K562 (cell line): ENCODE measurements around the gene SSBP2. TPM values are rescaled to one million over a fixed set of nuclear protein-coding genes. Genes with fewer than 3 reads are reported as not detected.

Experiments used
- BRD9 ChIP-seq: fragments of 450-650 bp; IDR thresholded peaks from 2 replicates; pipeline ENCODE4 v1.6.1; 2018; ENCODE audit warnings: low read depth; ENCODE audit not compliant: partially characterized antibody
- CBX5 ChIP-seq: IDR thresholded peaks from 2 replicates; pipeline ENCODE4 v1.6.1; 2014; ENCODE audit warnings: low read depth, borderline replicate concordance
- DIDO1 ChIP-seq: fragments of 450-650 bp; IDR thresholded peaks from 2 replicates; pipeline ENCODE4 v1.6.1; 2016; ENCODE audit warnings: low read depth, missing biosample characterization, missing genetic modification characterization
- EGR1 ChIP-seq: fragments of 450-650 bp; conservative IDR thresholded peaks from 2 replicates; pipeline ENCODE4 v1.6.1; 2017; ENCODE audit warnings: mild to moderate bottlenecking
- EP300 ChIP-seq: IDR thresholded peaks from 2 replicates; pipeline ENCODE4 v1.6.1; 2012; ENCODE audit warnings: low read length, improper control_type of control experiment
- POLR2A ChIP-seq: fragments of 450-650 bp; conservative IDR thresholded peaks from 2 replicates; pipeline ENCODE4 v1.6.1; 2016
- POLR3G ChIP-seq: IDR thresholded peaks from 2 replicates; pipeline ENCODE4 v1.6.1; 2011; ENCODE audit not compliant: insufficient read length, insufficient replicate concordance; ENCODE audit errors: extremely low read depth
- PPARD ChIP-seq: fragments of 250-450 bp; sonication (Bioruptor Pico); IDR thresholded peaks from 2 replicates; pipeline ENCODE4 v1.8.0; 2022; ENCODE audit warnings: inconsistent platforms, mild to moderate bottlenecking, moderate library complexity
- STAT5B ChIP-seq: fragments of 250-450 bp; sonication (Bioruptor Pico); IDR thresholded peaks from 2 replicates; pipeline ENCODE4 v1.8.0; 2021; ENCODE audit warnings: mild to moderate bottlenecking, inconsistent platforms
- TEAD1 ChIP-seq, 2 experiments: fragments of 450-650 bp in 1 of 2; sonication (generic) in 1 of 2; formaldehyde crosslinking; IDR thresholded peaks; 2 replicates each; pipeline versions ENCODE4 v1.4.0 to v1.8.0; 2020 to 2022; ENCODE audit warnings: mild to moderate bottlenecking in 2 of 2, missing genetic modification reagents in 1 of 2
- ZFX ChIP-seq: sonication (generic); formaldehyde crosslinking; IDR thresholded peaks from 2 replicates; pipeline ENCODE4 v1.8.0; 2022; ENCODE audit warnings: mild to moderate bottlenecking, missing genetic modification reagents, moderate library complexity
- polyA plus RNA-seq, 8 experiments: library from polyadenylated mRNA; depleted of rRNA in 4 of 8; stranded (reverse) in 5 of 8; unstranded in 3 of 8; fragments of >200 nt; fragmentation: Nextera tagmentation in 2 of 8; fragmentation: Illumina TruSeq in 1 of 8; extraction: Ambion mirVana in 2 of 8; extraction: Trizol in 1 of 8; gene quantifications; 2 replicates each; pipeline versions ENCODE4 v1.2.1 to v1.2.3, GENCODE V29; 2011 to 2014; ENCODE audit warnings: inconsistent platforms in 1 of 8, missing spikeins in 1 of 8
- total RNA-seq, 7 experiments: library from RNA; depleted of rRNA in 6 of 7; stranded (reverse); fragments of >200 nt in 6 of 7; fragmentation: Illumina TruSeq in 2 of 7; extraction: Trizol in 2 of 7; gene quantifications; 2 replicates each; pipeline versions ENCODE4 v1.2.1 to v1.2.3, GENCODE V29; 2011 to 2021; ENCODE audit warnings: low replicate concordance in 1 of 7
- TF ChIP-seq, protein P1 (sequence below): sonication (generic); formaldehyde crosslinking; IDR thresholded peaks from 2 replicates; pipeline ENCODE4 v1.8.0; 2022; ENCODE audit warnings: missing genetic modification reagents, mild to moderate bottlenecking, borderline replicate concordance
- TF ChIP-seq, protein P2 (sequence below): fragments of 450-650 bp; formaldehyde crosslinking; IDR thresholded peaks from 2 replicates; pipeline ENCODE4 v1.4.0; 2020; ENCODE audit warnings: mild to moderate bottlenecking, moderate library complexity
- TF ChIP-seq, protein P3 (sequence below): fragments of 450-650 bp; formaldehyde crosslinking; IDR thresholded peaks from 2 replicates; pipeline ENCODE4 v1.4.0; 2020; ENCODE audit warnings: mild to moderate bottlenecking
- TF ChIP-seq, protein P4 (sequence below): fragments of 250-450 bp; sonication (Bioruptor Pico); IDR thresholded peaks from 2 replicates; pipeline ENCODE4 v1.5.1; 2021; ENCODE audit warnings: mild to moderate bottlenecking
- TF ChIP-seq, protein P5 (sequence below): sonication (generic); formaldehyde crosslinking; IDR thresholded peaks from 2 replicates; pipeline ENCODE4 v1.8.0; 2022; ENCODE audit warnings: mild to moderate bottlenecking, missing genetic modification reagents
- TF ChIP-seq, protein P6 (sequence below): fragments of 250-450 bp; sonication (Bioruptor Pico); IDR thresholded peaks from 2 replicates; pipeline ENCODE4 v1.4.0; 2020; ENCODE audit warnings: borderline replicate concordance
- TF ChIP-seq, protein P7 (sequence below): sonication (generic); formaldehyde crosslinking; IDR thresholded peaks from 2 replicates; pipeline ENCODE4 v1.8.0; 2022; ENCODE audit warnings: mild to moderate bottlenecking, low read depth, missing genetic modification reagents

SSBP2 gene
- total and polyA plus RNA-seq, 9 of the 15 experiments (the other 6 are each of a cell fraction or from before 2014, with no cell fraction given), result 22.3 to 133 (median 42.1) TPM

DNA sequence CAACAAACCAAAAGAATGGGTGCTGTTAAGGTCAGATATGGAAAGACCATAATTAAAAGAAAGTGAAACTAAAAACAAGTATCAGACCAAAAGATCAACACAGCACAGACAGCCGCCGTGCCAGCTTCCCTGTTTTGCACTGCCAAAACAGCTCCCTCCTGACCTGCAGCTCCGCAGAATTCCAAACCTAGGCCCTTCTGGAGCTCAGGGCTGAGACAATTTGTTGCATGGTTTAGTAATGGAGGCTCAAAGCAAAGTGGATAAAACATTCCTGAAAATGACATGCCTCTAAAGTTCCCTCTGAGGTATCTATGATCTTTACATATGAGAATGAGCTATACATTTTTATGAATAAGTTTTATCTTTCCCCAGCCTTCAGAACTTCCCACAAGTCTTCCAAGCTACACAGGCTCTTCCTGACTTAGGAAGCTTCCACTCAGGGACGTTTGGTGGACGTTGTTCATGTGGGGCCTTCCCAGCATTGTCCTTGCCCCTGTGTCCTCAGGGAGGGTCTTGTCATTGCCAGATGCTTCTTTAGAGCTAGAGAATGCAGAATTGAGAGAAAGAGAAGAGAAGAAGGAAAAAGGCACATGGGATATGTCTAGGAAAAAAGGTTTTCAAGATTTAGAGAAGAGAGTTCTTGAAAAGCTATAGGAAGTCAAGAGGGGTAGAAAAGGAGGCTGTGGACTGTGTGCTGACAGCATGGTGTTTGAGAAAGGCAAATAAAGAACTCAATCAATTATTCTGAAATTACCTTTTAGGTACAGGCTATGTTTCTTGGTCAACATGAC is 28.4 kb upstream of the SSBP2 start (continued):
- TF ChIP-seq, protein P1, sequence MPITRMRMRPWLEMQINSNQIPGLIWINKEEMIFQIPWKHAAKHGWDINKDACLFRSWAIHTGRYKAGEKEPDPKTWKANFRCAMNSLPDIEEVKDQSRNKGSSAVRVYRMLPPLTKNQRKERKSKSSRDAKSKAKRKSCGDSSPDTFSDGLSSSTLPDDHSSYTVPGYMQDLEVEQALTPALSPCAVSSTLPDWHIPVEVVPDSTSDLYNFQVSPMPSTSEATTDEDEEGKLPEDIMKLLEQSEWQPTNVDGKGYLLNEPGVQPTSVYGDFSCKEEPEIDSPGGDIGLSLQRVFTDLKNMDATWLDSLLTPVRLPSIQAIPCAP (CRISPR knock-in tag), result no peak
- TF ChIP-seq, protein P2, sequence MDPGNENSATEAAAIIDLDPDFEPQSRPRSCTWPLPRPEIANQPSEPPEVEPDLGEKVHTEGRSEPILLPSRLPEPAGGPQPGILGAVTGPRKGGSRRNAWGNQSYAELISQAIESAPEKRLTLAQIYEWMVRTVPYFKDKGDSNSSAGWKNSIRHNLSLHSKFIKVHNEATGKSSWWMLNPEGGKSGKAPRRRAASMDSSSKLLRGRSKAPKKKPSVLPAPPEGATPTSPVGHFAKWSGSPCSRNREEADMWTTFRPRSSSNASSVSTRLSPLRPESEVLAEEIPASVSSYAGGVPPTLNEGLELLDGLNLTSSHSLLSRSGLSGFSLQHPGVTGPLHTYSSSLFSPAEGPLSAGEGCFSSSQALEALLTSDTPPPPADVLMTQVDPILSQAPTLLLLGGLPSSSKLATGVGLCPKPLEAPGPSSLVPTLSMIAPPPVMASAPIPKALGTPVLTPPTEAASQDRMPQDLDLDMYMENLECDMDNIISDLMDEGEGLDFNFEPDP (CRISPR knock-in tag), result no peak
- TF ChIP-seq PPARD (CRISPR knock-in tag) (no peak), ZFX (CRISPR knock-in tag) (peak; percentile 30; the same call in 1 of the 2 replicates), TEAD1 (CRISPR knock-in tag; IDR thresholded peaks at IDR 0.05) (no peak), POLR3G (no peak), EP300 (no peak), EGR1 (no peak), STAT5B (CRISPR knock-in tag) (no peak), DIDO1 (tag) (no peak), POLR2A (no peak), CBX5 (no peak), BRD9 (no peak)
- TF ChIP-seq, protein P3, sequence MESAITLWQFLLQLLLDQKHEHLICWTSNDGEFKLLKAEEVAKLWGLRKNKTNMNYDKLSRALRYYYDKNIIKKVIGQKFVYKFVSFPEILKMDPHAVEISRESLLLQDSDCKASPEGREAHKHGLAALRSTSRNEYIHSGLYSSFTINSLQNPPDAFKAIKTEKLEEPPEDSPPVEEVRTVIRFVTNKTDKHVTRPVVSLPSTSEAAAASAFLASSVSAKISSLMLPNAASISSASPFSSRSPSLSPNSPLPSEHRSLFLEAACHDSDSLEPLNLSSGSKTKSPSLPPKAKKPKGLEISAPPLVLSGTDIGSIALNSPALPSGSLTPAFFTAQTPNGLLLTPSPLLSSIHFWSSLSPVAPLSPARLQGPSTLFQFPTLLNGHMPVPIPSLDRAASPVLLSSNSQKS (CRISPR knock-in tag), result no peak
- TF ChIP-seq, protein P4, sequence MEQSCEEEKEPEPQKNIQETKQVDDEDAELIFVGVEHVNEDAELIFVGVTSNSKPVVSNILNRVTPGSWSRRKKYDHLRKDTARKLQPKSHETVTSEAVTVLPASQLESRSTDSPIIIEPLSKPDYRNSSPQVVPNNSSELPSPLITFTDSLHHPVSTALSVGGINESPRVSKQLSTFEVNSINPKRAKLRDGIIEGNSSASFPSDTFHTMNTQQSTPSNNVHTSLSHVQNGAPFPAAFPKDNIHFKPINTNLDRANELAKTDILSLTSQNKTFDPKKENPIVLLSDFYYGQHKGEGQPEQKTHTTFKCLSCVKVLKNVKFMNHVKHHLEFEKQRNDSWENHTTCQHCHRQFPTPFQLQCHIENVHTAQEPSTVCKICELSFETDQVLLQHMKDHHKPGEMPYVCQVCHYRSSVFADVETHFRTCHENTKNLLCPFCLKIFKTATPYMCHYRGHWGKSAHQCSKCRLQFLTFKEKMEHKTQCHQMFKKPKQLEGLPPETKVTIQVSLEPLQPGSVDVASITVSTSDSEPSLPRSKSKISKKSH (CRISPR knock-in tag), result no peak
- TF ChIP-seq, protein P5, sequence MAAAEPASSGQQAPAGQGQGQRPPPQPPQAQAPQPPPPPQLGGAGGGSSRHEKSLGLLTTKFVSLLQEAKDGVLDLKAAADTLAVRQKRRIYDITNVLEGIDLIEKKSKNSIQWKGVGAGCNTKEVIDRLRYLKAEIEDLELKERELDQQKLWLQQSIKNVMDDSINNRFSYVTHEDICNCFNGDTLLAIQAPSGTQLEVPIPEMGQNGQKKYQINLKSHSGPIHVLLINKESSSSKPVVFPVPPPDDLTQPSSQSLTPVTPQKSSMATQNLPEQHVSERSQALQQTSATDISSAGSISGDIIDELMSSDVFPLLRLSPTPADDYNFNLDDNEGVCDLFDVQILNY, result no peak
- TF ChIP-seq, protein P6, sequence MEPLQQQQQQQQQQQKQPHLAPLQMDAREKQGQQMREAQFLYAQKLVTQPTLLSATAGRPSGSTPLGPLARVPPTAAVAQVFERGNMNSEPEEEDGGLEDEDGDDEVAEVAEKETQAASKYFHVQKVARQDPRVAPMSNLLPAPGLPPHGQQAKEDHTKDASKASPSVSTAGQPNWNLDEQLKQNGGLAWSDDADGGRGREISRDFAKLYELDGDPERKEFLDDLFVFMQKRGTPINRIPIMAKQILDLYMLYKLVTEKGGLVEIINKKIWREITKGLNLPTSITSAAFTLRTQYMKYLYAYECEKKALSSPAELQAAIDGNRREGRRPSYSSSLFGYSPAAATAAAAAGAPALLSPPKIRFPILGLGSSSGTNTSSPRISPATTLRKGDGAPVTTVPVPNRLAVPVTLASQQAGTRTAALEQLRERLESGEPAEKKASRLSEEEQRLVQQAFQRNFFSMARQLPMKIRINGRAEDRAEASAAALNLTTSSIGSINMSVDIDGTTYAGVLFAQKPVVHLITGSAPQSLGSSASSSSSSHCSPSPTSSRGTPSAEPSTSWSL, result no peak
- TF ChIP-seq, protein P7, sequence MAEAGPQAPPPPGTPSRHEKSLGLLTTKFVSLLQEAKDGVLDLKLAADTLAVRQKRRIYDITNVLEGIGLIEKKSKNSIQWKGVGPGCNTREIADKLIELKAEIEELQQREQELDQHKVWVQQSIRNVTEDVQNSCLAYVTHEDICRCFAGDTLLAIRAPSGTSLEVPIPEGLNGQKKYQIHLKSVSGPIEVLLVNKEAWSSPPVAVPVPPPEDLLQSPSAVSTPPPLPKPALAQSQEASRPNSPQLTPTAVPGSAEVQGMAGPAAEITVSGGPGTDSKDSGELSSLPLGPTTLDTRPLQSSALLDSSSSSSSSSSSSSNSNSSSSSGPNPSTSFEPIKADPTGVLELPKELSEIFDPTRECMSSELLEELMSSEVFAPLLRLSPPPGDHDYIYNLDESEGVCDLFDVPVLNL (CRISPR knock-in tag), result no peak
